GM21381 (cell line): Measurements from ENCODE around the gene SV2B.

Experiments
- ATAC-seq: cut with Tn5 transposase; IDR thresholded peaks from one replicate; pipeline ENCODE4 v1.9.1; 2021; ENCODE audit warnings: mild to moderate bottlenecking, moderate library complexity; ENCODE audit not compliant: unreplicated experiment

Gene SV2B

GRCh38 chr15:91225741-91226140 lies 125.7 kb downstream of the SV2B start:
- no peak for ATAC-seq

DNA sequence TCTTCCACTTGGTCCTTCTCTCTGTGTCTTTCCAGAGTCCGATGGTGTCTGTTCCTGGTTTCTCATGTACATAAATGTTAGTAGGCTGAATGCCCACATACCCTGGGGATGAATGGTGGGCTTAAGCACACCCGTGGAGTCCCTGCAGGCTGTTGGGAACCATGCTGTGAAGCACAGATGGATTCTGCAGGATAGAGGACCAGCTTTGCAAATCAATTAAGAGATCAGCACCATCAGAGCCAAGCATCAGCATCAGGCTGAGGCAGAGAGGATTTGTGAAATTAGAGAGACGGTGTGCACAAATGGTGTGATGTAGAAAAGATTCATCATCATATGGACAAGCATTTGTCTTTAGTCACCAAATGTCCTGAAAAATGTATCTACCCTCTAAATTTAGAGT lies 127.1 kb downstream of the SV2B start:
- ATAC-seq = no peak

- no peak for ATAC-seq
Observed at GRCh38 chr15:91227766-91228165, 127.7 kb downstream of the SV2B start.

GRCh38 chr15:91228383-91228782 lies 128.3 kb downstream of the SV2B start:
- ATAC-seq = no peak

DNA sequence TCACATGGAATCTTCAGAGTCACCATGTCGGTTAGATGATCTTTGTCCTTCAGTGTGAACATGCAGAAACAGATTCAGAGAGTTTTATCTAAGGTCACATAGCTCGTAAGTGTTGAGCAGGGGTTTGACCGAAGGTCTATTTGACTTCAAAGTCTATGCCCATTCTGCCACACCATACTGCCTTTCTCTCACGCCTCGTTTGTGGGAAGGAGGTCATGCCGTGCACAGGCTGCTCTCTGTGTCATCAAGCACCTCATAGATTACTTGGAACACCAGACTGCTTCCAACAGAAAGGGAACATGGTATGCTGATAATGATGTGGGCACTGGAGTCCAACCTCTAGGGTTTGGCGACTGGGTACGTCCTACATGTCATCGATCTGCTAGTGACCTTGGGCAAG lies 128.8 kb downstream of the SV2B start:
- ATAC-seq = no peak

GRCh38 chr15:91231703-91232102 lies 131.6 kb downstream of the SV2B start:
- no peak for ATAC-seq

- no peak for ATAC-seq
Observed at GRCh38 chr15:91234759-91235158, 134.7 kb downstream of the SV2B start.

DNA sequence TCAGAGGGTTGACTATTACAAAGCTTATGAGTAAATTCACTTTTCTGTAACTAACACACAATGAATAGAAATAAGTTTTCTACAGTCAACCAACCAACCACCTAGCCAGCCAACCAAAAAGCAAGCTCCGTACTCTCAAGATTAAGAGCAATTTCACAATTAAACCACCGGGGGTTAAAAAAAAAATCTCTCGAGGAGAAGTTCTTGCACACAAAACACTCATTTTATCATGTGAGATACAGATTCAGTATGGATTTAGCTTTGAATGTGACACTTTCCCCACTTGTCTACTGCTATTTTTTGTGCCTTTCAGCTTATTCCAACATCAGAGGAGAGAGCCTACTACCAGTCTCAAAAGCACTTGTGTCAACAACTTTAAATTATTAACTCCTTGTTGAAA lies 135.3 kb downstream of the SV2B start:
- ATAC-seq = no peak

GRCh38 chr15:91237445-91237844 lies 137.4 kb downstream of the SV2B start:
- ATAC-seq = no peak

DNA sequence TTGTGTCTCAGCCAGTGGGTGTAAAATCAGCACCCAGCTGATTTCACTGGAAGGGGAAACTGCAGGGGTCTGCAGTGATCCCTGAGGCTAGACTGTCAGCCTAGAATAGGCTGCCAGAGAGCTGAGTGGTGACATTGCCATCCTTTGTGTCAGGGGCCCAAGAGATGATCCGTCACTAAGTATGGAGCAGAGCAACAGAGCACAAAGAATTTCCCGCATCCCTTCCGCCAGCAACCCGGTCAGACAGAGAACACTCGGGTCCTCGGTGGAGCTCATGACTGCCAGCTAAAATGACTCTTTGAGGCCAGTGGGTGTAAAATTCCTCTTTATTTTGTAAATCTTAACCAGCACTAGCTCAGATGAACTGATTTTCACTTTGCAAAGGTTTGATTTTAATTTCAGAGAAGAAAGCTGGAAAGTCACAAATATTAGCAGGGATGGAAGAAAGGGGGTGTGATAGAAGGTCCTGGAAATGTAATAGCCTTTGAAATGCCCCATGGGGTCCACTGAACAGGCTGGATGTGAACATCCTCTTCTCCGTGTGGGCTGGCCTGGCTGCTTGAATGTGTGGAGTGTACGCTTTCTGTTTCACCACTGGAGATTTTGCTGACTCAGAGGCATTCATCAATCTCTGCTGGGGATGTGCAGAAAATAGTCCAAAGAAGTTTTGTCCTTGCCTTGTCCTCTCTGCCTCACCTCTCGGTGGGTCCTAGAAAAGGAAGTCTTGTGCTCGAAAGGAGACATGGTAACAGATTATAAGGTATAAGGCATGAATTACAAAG lies 138.8 kb downstream of the SV2B start:
- ATAC-seq = no peak

DNA sequence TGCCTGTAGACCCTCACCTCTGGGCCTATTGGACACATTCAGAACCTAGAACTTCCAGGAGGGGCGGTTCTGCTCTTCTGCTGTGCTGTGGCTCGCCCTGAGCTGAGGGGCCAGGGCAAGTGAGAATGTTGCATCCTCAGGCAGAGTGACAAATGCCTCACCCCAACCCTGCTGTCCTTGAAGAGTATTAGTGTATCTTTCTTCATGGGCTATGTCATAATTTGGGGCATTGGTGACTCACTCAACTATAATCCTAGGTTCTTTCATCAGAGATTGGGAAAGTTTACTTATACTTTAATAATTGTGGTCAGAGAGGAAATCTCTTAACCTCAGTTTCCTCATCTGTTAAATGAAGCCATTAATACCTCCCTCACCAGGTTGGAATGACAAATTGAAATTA lies 143.8 kb downstream of the SV2B start:
- no peak for ATAC-seq

DNA sequence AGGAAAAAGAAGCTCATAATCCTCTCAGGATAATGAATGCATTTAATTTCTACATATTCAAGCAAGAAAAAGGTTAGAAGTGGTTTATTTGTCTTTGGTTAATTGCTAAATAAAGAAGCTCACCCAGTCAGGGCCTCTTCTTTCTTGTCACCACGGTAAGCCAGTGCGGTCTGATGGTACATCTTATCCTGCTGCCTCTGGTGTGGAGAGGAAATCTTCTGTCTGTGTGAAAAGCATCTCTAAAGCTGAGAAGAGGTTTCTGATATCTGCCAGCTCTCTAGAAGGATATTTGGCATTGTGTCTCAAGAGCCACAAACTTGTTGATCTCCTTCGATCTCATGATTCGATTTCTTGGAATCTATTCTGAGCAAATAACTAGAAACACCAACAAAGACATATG lies 144.9 kb downstream of the SV2B start:
- ATAC-seq = no peak

DNA sequence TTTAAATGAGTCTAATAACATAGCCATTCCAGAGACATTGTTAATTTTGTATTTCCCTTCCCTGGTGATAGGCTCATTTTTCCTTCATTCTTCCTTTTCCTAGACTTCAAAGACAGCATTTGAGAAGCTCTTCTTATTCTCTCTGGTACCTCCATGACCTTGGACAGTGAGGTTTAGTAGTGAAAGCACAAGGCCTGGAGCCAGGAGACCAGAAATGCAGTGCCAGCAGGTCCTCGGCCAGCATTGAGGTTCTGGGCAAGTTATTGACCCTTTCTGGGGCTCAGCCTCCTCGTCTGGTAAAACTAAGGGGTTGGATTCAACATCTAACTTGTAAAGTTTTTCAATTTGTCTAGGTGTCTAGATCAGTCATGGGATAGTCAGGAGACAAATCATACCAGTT lies 146.9 kb downstream of the SV2B start:
- no peak for ATAC-seq

DNA sequence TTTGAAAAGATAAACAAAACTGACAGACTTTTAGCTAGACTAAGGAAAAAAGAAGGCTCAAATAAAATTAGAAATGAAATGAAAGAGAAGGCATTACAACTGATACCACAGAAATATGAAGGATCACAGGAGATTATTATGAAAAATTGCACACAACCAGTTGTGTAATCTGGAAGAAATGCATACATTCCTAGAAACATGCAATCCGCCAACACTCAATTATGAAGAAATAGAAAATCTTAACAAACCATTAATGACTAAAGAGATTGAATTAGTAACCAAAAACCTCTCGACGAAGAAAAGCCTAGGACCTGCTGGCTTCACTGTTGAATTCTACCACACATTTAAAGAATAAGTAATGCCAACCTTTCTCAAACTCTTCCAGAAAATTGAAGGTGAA lies 149.5 kb downstream of the SV2B start:
- no peak for ATAC-seq

GRCh38 chr15:91252322-91252721 lies 152.3 kb downstream of the SV2B start:
- no peak for ATAC-seq

GRCh38 chr15:91252756-91253155 lies 152.7 kb downstream of the SV2B start:
- no peak for ATAC-seq

DNA sequence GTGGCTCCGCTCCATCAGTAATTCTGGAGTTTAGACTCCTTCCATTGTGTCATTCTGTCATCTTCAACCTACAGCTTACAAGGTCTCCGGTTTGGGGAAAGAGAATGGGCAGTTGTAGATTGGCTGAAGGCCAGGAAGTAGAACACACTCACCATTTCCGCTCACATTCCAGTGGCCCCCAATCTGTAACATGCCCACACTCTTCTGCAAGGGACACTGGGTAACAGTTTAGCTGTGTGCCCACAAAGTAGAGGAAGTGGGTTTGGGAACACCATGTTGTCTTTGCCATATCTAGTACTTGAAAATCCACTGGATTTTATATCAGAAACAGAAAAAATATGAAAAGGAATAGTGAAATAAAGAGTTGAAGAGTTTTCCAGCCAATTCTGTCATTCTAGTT lies 153.5 kb downstream of the SV2B start:
- no peak for ATAC-seq

DNA sequence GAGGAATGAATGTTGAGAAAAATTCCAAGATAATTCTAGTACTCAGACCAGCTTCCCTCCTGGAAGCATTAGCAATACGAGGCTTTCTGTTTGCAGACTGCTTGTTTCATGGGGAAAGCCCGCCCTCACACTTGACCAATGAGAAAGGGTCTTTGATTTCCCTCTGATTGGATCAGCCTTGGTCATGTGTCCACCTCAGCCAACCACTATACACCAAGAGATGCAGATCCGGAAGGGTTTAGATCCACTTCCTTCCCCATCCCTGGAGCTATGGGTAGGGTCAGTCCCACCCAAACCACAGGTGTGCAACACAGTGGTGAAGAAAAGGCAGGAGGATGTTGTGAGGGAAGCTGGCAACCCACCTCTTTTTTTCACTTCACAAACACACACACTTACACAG lies 154.7 kb downstream of the SV2B start:
- no peak for ATAC-seq

DNA sequence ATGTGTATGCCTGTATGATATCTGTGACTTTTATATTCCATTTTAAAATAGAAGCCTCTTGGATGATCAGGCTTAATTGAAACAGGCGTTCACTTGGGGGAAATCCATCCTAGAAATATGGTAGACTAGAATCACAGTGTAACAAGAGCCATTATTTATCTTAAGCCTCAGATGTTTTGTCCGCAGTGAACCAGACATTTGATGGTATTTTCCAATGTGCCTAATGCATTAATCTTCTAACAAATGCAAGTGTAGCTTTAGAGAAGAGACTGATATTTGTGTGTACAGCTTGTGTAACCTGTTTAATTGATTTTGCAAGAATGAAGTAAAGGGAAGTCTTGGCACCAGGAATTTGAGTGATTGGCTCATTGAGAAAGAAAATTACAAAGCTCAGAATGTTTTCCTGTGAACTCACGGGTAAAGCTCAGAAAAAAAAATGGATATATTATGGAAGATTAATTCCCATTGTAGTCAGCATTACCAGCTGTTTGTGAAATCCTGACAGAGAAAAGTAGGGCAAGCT lies 155.7 kb downstream of the SV2B start:
- no peak for ATAC-seq

DNA sequence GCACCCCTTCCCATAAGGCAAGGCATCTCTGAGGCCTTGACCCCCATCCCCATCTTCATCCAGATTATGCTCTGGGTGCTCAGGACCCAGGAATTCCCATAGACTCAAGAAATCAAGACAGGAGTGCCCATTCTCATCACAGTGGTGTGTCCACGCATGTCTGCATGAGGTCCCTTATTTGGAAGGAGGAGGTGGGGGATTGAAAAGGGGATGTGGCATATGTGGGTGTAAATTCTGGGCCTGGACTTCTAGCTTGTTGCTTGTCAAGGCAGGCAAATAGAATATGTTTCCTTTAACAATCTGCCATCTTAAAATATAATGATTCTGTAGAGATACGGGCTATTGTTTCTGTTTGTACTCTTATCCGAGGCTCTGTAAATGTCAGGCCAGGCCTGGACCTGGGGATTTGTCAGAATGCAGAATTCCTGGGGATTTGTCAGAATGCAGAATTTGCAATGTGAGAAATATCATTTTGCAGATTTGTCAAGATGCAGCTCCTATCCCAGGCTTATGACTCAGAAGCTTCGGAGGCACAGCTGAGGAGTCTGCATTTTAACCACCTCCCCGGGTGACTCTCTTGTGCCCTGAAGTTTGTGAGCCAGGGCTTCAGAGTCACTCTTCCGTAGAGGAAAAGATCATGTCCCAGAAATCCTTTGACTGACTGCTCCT lies 157.8 kb downstream of the SV2B start:
- ATAC-seq = no peak

DNA sequence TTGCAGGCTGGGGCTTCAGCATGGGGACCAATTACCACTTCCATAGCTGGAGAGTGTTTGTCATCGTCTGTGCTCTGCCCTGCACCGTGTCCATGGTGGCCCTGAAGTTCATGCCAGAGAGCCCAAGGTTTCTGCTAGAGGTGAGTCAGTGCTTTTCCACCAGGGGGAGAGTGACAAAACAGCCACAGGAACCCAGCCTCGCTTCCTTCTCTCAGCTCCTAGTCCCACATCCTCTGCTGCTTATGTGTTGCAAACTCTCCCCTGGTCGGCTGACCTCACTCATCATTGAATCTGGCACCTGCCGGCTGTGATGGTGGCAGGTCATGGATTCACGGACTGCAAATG lies 158.3 kb downstream of the SV2B start:
- no peak for ATAC-seq

DNA sequence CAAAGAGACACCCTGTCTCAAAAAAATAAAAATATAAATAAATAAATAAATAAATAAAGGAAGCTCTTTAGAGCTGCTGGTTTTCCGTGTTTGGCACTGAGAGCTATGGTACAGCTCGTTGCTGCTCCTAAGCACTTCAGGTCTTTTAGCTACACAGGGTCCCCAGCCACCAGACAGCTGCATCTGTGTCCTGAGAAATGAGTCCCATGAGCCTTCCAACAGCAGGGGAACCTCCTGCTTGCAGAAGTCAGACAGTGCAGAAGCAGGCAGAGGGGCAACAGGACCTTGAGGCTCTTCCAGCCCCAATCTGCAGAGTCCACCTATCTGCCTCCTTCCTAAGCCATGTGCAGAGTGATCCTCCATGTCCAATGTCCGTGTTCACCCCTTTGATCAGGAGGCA lies 159.0 kb downstream of the SV2B start:
- ATAC-seq = no peak

DNA sequence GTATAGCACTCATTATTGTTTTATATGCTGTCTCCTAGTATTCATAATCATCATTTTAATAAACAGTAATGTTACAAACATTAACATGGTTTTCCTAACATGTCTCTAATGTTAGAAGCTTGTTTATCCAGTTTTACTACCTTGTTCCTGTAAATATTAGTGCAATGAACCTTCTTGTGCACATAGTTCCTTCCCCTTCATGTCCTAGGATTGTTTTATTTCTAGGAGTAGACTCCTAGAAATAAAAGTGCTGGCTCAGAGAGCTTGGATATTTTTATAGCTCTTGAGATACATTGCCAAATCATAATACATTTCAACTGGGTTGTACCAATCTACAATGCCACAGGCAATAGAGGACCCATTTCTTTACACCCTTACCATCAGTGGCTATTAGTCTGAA lies 161.3 kb downstream of the SV2B start:
- no peak for ATAC-seq
